HepG2 (cell line): ENCODE results near the gene TREM1. TPM values are rescaled to one million over a fixed set of nuclear protein-coding genes. Genes with fewer than 3 reads are reported as not detected.

Experiments
- ATAC-seq: fragments of 200-7000 bp; cut with Tn5 transposase; 3 replicates; pipeline ENCODE4 v1.9.1; 2020; ENCODE audit warnings: mild to moderate bottlenecking, moderate library complexity
- BruUV-seq: library from RNA; stranded (reverse); fragments of 400-500 nt; replicated peaks from 2 replicates; lab custom pipeline; 2021; lab: Mats Ljungman, UMichigan
- CTCF ChIA-PET: fragments of 300-600 bp; formaldehyde crosslinking; extraction: SDS; loops from one replicate; lab custom pipeline; 2021; ENCODE audit warnings: low total read pairs, inconsistent platforms, low intra/inter-chr PET ratio; lab: Yijun Ruan, JAX
- POLR2A ChIA-PET: fragments of 350-600 bp; sonication (Branson Sonifier 250); formaldehyde crosslinking; loops from one replicate; lab custom pipeline; 2020; ENCODE audit warnings: antibody characterized with exemption, inconsistent platforms; lab: Yijun Ruan, JAX
- DNase-seq: peaks from one replicate; pipeline ENCODE4 v3.0.0-alpha.2; 2015; ENCODE audit warnings: low spot score
- FAIRE-seq: peaks from 3 replicates; lab custom pipeline; 2011; peaks lifted over from hg19 to GRCh38; lab: Jason Lieb, UNC
- H2AFZ ChIP-seq: one replicate; pipeline ENCODE4 v1.6.1; 2011; ENCODE audit warnings: low read length, inconsistent platforms
- H3K27ac ChIP-seq: fragments of 300-600 bp; 3 replicates; pipeline ENCODE4 v1.8.0; 2011; ENCODE audit warnings: mixed run types, mild to moderate bottlenecking, mixed read lengths, low read length, inconsistent platforms; ENCODE audit not compliant: insufficient read depth; ENCODE audit errors: extremely low read length
- H3K27me3 ChIP-seq, 2 experiments: fragments of 200-600 bp in 1 of 2; 2 replicates in 1 of 2; 3 replicates in 1 of 2; pipeline versions ENCODE4 v1.6.0 to v1.8.0; 2011; ENCODE audit warnings: low read length in 2 of 2, mild to moderate bottlenecking in 2 of 2, moderate library complexity in 2 of 2, inconsistent platforms in 1 of 2; ENCODE audit not compliant: insufficient read depth in 2 of 2, control insufficient read depth in 1 of 2
- H3K36me3 ChIP-seq, 2 experiments: fragments of 200-600 bp in 1 of 2; replicated peaks in 1 of 2; 2 replicates in 1 of 2; 3 replicates in 1 of 2; pipeline versions ENCODE4 v1.5.1 to v1.8.0; 2011; ENCODE audit warnings: low read length in 2 of 2, inconsistent platforms in 1 of 2; ENCODE audit not compliant: insufficient read depth in 2 of 2, control insufficient read depth in 1 of 2
- H3K4me1 ChIP-seq: 2 replicates; pipeline ENCODE4 v1.5.1; 2012; ENCODE audit warnings: low read length, inconsistent platforms; ENCODE audit not compliant: insufficient read depth
- H3K4me2 ChIP-seq: 2 replicates; pipeline ENCODE4 v1.6.0; 2011; ENCODE audit warnings: low read depth, low read length, inconsistent platforms
- H3K4me3 ChIP-seq, 3 experiments: fragments of 200-600 bp in 1 of 3; sonication (generic), shearing (Covaris generic) in 1 of 3; replicated peaks in 1 of 3; 2 replicates each; pipeline ENCODE4 v1.5.1; 2011 to 2016; ENCODE audit warnings: low read length in 3 of 3, inconsistent platforms in 2 of 3, low read depth in 2 of 3, mild to moderate bottlenecking in 2 of 3, control low read depth in 1 of 3, mixed read lengths in 1 of 3; ENCODE audit not compliant: insufficient read depth in 1 of 3
- H3K79me2 ChIP-seq: one replicate; pipeline ENCODE4 v1.6.1; 2011; ENCODE audit warnings: low read length, inconsistent platforms; ENCODE audit not compliant: insufficient read depth
- H3K9ac ChIP-seq: 2 replicates; pipeline ENCODE4 v1.6.0; 2011; ENCODE audit warnings: mild to moderate bottlenecking, low read depth, low read length, inconsistent platforms; ENCODE audit not compliant: insufficient read depth
- H3K9me3 ChIP-seq: 2 replicates; pipeline ENCODE4 v1.5.1; 2012; ENCODE audit warnings: mild to moderate bottlenecking, low read length
- H4K20me1 ChIP-seq: 2 replicates; pipeline ENCODE4 v1.6.0; 2011; ENCODE audit warnings: inconsistent platforms, mild to moderate bottlenecking, low read length, moderate library complexity; ENCODE audit not compliant: insufficient read depth
- ASH2L ChIP-seq: fragments of 300-600, 200-600 bp; sonication (generic); IDR thresholded peaks from 2 replicates; pipeline ENCODE4 v1.7.0; 2017; ENCODE audit warnings: low read depth, mild to moderate bottlenecking, moderate library complexity, mixed read lengths, low read length; ENCODE audit not compliant: insufficient read length
- FOXM1 ChIP-seq: sonication (generic); formaldehyde crosslinking; IDR thresholded peaks from 2 replicates; pipeline ENCODE4 v1.5.0; 2020; ENCODE audit warnings: missing genetic modification reagents
- MIER2 ChIP-seq: IDR thresholded peaks from 2 replicates; pipeline ENCODE4 v1.6.1; 2016; ENCODE audit warnings: missing biosample characterization, missing genetic modification reagents
- MXI1 ChIP-seq: IDR thresholded peaks from 3 replicates; pipeline ENCODE4 v1.6.1; 2012; ENCODE audit warnings: low read depth, low read length, inconsistent platforms, borderline replicate concordance
- NCOA5 ChIP-seq: sonication (generic); formaldehyde crosslinking; IDR thresholded peaks from 2 replicates; pipeline ENCODE4 v1.4.0; 2020; ENCODE audit warnings: missing genetic modification reagents
- ZBTB38 ChIP-seq: sonication (generic); formaldehyde crosslinking; IDR thresholded peaks from 2 replicates; pipeline ENCODE4 v1.5.1; 2020; ENCODE audit warnings: mild to moderate bottlenecking, missing genetic modification reagents
- WGBS: methylation state at CpG from one replicate; pipeline ENCODE4 v1.1.6; 2017; ENCODE audit warnings: low lambda C conversion rate; 5-methylcytosine and 5-hydroxymethylcytosine counted together
- in situ Hi-C: cut with HindIII; loops from 2 replicates; pipeline ENCODE4 v1.10.0; 2017; ENCODE audit warnings: low pct_unique_long_range_greater_than_20kb; ENCODE audit not compliant: extremely low pct_ligation_motif_present
- intact Hi-C: fragments of 100-400 bp; cut with micrococcal nuclease; formaldehyde crosslinking; loops from one replicate; pipeline ENCODE4 v1.10.0; 2022; ENCODE audit not compliant: unreplicated experiment
- polyA plus RNA-seq, 8 experiments: library from polyadenylated mRNA; depleted of rRNA in 3 of 8; stranded (reverse) in 7 of 8; unstranded in 1 of 8; fragments of >200 nt; fragmentation: Illumina TruSeq in 4 of 8; extraction: Trizol in 4 of 8; gene quantifications; 2 replicates each; pipeline versions ENCODE4 v1.2.1 to v1.2.3, GENCODE V29; 2011 to 2016; ENCODE audit warnings: low read depth in 4 of 8, missing spikeins in 1 of 8, mixed read lengths in 1 of 8; ENCODE audit not compliant: insufficient read depth in 1 of 8
- total RNA-seq, 5 experiments: library from RNA; depleted of rRNA; stranded (reverse); fragments of >200 nt; fragmentation: Illumina TruSeq; extraction: Trizol; gene quantifications; 2 replicates each; pipeline ENCODE4 v1.2.3, GENCODE V29; 2016; ENCODE audit warnings: low read depth in 1 of 5
- TF ChIP-seq, protein P1 (sequence below): sonication (generic); formaldehyde crosslinking; IDR thresholded peaks from one replicate; pipeline ENCODE4 v1.5.1; 2020; ENCODE audit warnings: mild to moderate bottlenecking, missing genetic modification reagents; ENCODE audit errors: not compliant biosample characterization
- TF ChIP-seq, protein P2 (sequence below): sonication (generic); formaldehyde crosslinking; IDR thresholded peaks from 2 replicates; pipeline ENCODE4 v1.5.0; 2020; ENCODE audit warnings: missing genetic modification reagents
- TF ChIP-seq, protein P3 (sequence below): IDR thresholded peaks from 2 replicates; pipeline ENCODE4 v1.6.1; 2016
- TF ChIP-seq, protein P4 (sequence below): sonication (generic); formaldehyde crosslinking; IDR thresholded peaks from 2 replicates; pipeline ENCODE4 v1.4.0; 2020; ENCODE audit warnings: mild to moderate bottlenecking, low read depth, missing genetic modification reagents

The TREM1 gene
- total and polyA plus RNA-seq, 2 of the 13 experiments (the other 11 are each of a cell fraction or from before 2014, with no cell fraction given) = 0.49 TPM; not detected in 1

DNA sequence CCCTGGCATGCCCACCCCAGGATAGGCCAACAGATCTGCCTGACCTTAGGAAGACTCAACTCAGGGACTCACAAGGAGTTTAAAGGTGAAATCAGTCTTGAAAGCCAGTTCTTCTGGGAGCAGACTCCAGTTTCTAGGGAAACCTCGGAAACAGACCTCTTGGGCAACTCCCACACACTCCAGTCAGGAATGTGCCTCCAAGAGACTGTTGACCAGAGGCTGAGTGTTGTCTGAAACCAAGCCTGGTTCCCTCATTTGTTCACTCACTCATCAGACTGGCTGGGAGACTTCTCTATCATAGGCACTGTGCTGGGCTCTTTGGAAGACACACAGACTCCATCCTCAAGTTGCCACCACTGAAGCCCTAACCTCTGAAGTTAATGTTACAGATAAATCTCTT is 1.8 kb downstream of the TREM1 start (continued):
- TF ChIP-seq, protein P1, sequence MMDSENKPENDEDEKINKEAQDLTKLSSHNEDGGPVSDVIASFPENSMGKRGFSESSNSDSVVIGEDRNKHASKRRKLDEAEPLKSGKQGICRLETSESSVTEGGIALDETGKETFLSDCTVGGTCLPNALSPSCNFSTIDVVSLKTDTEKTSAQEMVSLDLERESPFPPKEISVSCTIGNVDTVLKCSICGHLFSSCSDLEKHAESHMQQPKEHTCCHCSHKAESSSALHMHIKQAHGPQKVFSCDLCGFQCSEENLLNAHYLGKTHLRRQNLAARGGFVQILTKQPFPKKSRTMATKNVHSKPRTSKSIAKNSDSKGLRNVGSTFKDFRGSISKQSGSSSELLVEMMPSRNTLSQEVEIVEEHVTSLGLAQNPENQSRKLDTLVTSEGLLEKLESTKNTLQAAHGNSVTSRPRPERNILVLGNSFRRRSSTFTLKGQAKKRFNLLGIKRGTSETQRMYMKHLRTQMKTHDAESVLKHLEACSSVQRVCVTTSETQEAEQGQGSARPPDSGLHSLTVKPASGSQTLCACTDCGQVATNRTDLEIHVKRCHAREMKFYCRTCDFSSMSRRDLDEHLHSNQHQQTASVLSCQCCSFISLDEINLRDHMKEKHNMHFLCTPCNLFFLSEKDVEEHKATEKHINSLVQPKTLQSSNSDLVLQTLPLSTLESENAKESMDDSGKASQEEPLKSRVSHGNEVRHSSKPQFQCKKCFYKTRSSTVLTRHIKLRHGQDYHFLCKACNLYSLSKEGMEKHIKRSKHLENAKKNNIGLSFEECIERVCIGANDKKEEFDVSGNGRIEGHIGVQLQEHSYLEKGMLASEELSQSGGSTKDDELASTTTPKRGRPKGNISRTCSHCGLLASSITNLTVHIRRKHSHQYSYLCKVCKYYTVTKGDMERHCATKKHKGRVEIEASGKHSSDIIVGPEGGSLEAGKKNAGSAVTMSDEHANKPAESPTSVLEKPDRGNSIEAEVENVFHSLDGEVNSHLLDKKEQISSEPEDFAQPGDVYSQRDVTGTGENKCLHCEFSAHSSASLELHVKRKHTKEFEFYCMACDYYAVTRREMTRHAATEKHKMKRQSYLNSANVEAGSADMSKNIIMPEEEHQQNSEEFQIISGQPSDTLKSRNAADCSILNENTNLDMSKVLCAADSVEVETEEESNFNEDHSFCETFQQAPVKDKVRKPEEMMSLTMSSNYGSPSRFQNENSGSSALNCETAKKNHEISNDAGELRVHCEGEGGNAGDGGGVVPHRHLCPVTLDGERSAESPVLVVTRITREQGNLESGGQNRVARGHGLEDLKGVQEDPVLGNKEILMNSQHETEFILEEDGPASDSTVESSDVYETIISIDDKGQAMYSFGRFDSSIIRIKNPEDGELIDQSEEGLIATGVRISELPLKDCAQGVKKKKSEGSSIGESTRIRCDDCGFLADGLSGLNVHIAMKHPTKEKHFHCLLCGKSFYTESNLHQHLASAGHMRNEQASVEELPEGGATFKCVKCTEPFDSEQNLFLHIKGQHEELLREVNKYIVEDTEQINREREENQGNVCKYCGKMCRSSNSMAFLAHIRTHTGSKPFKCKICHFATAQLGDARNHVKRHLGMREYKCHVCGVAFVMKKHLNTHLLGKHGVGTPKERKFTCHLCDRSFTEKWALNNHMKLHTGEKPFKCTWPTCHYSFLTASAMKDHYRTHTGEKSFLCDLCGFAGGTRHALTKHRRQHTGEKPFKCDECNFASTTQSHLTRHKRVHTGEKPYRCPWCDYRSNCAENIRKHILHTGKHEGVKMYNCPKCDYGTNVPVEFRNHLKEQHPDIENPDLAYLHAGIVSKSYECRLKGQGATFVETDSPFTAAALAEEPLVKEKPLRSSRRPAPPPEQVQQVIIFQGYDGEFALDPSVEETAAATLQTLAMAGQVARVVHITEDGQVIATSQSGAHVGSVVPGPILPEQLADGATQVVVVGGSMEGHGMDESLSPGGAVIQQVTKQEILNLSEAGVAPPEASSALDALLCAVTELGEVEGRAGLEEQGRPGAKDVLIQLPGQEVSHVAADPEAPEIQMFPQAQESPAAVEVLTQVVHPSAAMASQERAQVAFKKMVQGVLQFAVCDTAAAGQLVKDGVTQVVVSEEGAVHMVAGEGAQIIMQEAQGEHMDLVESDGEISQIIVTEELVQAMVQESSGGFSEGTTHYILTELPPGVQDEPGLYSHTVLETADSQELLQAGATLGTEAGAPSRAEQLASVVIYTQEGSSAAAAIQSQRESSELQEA = no peak
- TF ChIP-seq FOXM1 (CRISPR knock-in tag) = no peak
- TF ChIP-seq, all 625 proteins: peak for 0

- Histone ChIP-seq H3K4me3 (no peak overlapping the region), H3K9me3 (no peaks in the 10 kb centered on the region), H3K4me2 (no peak overlapping the region), H4K20me1 (no peaks in the 10 kb centered on the region), H3K9ac (no peak overlapping the region), H3K4me1 (peaks cover 5% of the 10 kb centered on the region), H2AFZ (no peak overlapping the region), H3K27me3 (peaks cover 0 to 25% of the 10 kb centered on the region in 2 experiments; a peak in 3 of 5 replicates), H3K36me3 (no peaks in the 10 kb centered on the region), H3K27ac (no peak overlapping the region), H3K79me2 (no peaks in the 10 kb centered on the region)
- no peak for DNase-seq
- BruUV-seq = no TSS peak
- no peak for ATAC-seq
- no peak for FAIRE-seq
- in situ Hi-C loops (no loop called here), intact Hi-C loops (no loop called here)
- ChIA-PET CTCF (no interaction called here), POLR2A (no interaction called here)
- 0% methylated on average over 3 of the region's 3 CpGs for WGBS
- TF ChIP-seq, protein P2, sequence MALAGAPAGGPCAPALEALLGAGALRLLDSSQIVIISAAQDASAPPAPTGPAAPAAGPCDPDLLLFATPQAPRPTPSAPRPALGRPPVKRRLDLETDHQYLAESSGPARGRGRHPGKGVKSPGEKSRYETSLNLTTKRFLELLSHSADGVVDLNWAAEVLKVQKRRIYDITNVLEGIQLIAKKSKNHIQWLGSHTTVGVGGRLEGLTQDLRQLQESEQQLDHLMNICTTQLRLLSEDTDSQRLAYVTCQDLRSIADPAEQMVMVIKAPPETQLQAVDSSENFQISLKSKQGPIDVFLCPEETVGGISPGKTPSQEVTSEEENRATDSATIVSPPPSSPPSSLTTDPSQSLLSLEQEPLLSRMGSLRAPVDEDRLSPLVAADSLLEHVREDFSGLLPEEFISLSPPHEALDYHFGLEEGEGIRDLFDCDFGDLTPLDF (CRISPR knock-in tag) = no peak
- TF ChIP-seq MXI1 = no peak
- TF ChIP-seq, protein P3, sequence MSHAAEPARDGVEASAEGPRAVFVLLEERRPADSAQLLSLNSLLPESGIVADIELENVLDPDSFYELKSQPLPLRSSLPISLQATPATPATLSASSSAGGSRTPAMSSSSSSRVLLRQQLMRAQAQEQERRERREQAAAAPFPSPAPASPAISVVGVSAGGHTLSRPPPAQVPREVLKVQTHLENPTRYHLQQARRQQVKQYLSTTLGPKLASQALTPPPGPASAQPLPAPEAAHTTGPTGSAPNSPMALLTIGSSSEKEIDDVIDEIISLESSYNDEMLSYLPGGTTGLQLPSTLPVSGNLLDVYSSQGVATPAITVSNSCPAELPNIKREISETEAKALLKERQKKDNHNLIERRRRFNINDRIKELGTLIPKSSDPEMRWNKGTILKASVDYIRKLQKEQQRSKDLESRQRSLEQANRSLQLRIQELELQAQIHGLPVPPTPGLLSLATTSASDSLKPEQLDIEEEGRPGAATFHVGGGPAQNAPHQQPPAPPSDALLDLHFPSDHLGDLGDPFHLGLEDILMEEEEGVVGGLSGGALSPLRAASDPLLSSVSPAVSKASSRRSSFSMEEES (CRISPR knock-in tag) = no peak
- TF ChIP-seq ASH2L = no peak
- TF ChIP-seq, protein P4, sequence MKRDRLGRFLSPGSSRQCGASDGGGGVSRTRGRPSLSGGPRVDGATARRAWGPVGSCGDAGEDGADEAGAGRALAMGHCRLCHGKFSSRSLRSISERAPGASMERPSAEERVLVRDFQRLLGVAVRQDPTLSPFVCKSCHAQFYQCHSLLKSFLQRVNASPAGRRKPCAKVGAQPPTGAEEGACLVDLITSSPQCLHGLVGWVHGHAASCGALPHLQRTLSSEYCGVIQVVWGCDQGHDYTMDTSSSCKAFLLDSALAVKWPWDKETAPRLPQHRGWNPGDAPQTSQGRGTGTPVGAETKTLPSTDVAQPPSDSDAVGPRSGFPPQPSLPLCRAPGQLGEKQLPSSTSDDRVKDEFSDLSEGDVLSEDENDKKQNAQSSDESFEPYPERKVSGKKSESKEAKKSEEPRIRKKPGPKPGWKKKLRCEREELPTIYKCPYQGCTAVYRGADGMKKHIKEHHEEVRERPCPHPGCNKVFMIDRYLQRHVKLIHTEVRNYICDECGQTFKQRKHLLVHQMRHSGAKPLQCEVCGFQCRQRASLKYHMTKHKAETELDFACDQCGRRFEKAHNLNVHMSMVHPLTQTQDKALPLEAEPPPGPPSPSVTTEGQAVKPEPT (CRISPR knock-in tag) = no peak
- no peak for TF ChIP-seq MIER2 (CRISPR knock-in tag)
- no peak for TF ChIP-seq NCOA5 (CRISPR knock-in tag)
- TF ChIP-seq ZBTB38 = no peak
Observed at GRCh38 chr6:41283600-41283999, 2.9 kb downstream of the TREM1 start.
